Astrocyte (in vitro differentiated cells and primary cell): Measurements from ENCODE around the gene NEDD9. TPM values are rescaled to one million over a fixed set of nuclear protein-coding genes. Genes with fewer than 3 reads are reported as not detected.

Source experiments
- DNase-seq: peaks from one replicate; pipeline ENCODE4 v3.0.0-alpha.2; 2010; ENCODE audit warnings: low read depth
- FAIRE-seq: peaks from 2 replicates; lab custom pipeline; 2011; peaks lifted over from hg19 to GRCh38; lab: Jason Lieb, UNC
- H2AFZ ChIP-seq: 2 replicates; pipeline ENCODE4 v1.6.0; 2012; ENCODE audit warnings: low read depth, low read length, inconsistent platforms
- H3K27ac ChIP-seq: 2 replicates; pipeline ENCODE4 v1.5.1; 2011; ENCODE audit warnings: low read depth, low read length, inconsistent platforms
- H3K27me3 ChIP-seq: 2 replicates; pipeline ENCODE4 v1.6.0; 2011; ENCODE audit warnings: low read length, inconsistent platforms; ENCODE audit not compliant: insufficient read depth
- H3K36me3 ChIP-seq: 2 replicates; pipeline ENCODE4 v1.5.1; 2011; ENCODE audit warnings: low read length, inconsistent platforms; ENCODE audit not compliant: insufficient read depth
- H3K4me1 ChIP-seq: 2 replicates; pipeline ENCODE4 v1.5.1; 2011; ENCODE audit warnings: low read length, inconsistent platforms; ENCODE audit not compliant: insufficient read depth
- H3K4me2 ChIP-seq: 2 replicates; pipeline ENCODE4 v1.6.0; 2012; ENCODE audit warnings: low read length, inconsistent platforms
- H3K4me3 ChIP-seq: 2 replicates; pipeline ENCODE4 v1.5.1; 2011; ENCODE audit warnings: low read depth, mild to moderate bottlenecking, low read length, inconsistent platforms; ENCODE audit not compliant: insufficient read depth
- H3K79me2 ChIP-seq: 2 replicates; pipeline ENCODE4 v1.6.0; 2012; ENCODE audit warnings: mild to moderate bottlenecking, low read length, inconsistent platforms; ENCODE audit not compliant: insufficient read depth
- H3K9ac ChIP-seq: 2 replicates; pipeline ENCODE4 v1.6.0; 2012; ENCODE audit warnings: mild to moderate bottlenecking, low read length, inconsistent platforms
- H3K9me3 ChIP-seq: 2 replicates; pipeline ENCODE4 v1.5.1; 2012; ENCODE audit warnings: low read depth, mild to moderate bottlenecking, low read length, inconsistent platforms; ENCODE audit not compliant: insufficient read depth
- H4K20me1 ChIP-seq: 2 replicates; pipeline ENCODE4 v1.6.0; 2012; ENCODE audit warnings: low read length, inconsistent platforms; ENCODE audit not compliant: insufficient read depth
- H3K27ac Mint-ChIP-seq: one replicate; pipeline ENCODE4 v1.8.0; 2021; ENCODE audit warnings: mild to moderate bottlenecking, mixed read lengths; ENCODE audit not compliant: unreplicated experiment
- H3K27me3 Mint-ChIP-seq: one replicate; pipeline ENCODE4 v1.8.0; 2021; ENCODE audit warnings: low read depth, mixed read lengths; ENCODE audit not compliant: unreplicated experiment
- H3K36me3 Mint-ChIP-seq: one replicate; pipeline ENCODE4 v1.8.0; 2021; ENCODE audit warnings: low read depth, mixed read lengths; ENCODE audit not compliant: unreplicated experiment
- H3K4me1 Mint-ChIP-seq: one replicate; pipeline ENCODE4 v1.8.0; 2021; ENCODE audit warnings: low read depth, mixed read lengths; ENCODE audit not compliant: unreplicated experiment
- H3K4me3 Mint-ChIP-seq: one replicate; pipeline ENCODE4 v1.8.0; 2021; ENCODE audit warnings: mild to moderate bottlenecking, moderate library complexity, mixed read lengths; ENCODE audit not compliant: unreplicated experiment
- H3K9me3 Mint-ChIP-seq: one replicate; pipeline ENCODE4 v1.8.0; 2021; ENCODE audit warnings: mild to moderate bottlenecking, mixed read lengths; ENCODE audit not compliant: unreplicated experiment
- CTCF ChIP-seq: IDR thresholded peaks from 2 replicates; pipeline ENCODE4 v1.5.1; 2011; ENCODE audit warnings: low read depth, mild to moderate bottlenecking, inconsistent platforms, low read length, moderate library complexity; ENCODE audit not compliant: insufficient read depth
- EZH2 ChIP-seq: IDR thresholded peaks from 2 replicates; pipeline ENCODE4 v1.6.1; 2012; ENCODE audit warnings: mild to moderate bottlenecking, low read length, inconsistent platforms; ENCODE audit not compliant: insufficient read depth
- total RNA-seq: library from RNA; stranded (reverse); gene quantifications from 2 replicates; pipeline ENCODE4 v1.2.1, GENCODE V29; 2021

NEDD9 gene
- total RNA-seq, 1 donor from 2014 or later: 39.6 TPM

GRCh38 chr6:11262242-11262641 is 29.8 kb upstream of the NEDD9 start:
- Histone ChIP-seq H3K27ac (no peak overlapping the region), H3K27me3 (no peaks in the 10 kb centered on the region), H3K4me2 (no peak overlapping the region), H3K79me2 (no peaks in the 10 kb centered on the region), H3K9ac (no peak overlapping the region), H3K9me3 (no peaks in the 10 kb centered on the region), H4K20me1 (no peaks in the 10 kb centered on the region), H3K4me1 (peaks cover 23% of the 10 kb centered on the region), H3K4me3 (no peak overlapping the region), H3K36me3 (no peaks in the 10 kb centered on the region), H2AFZ (no peak overlapping the region)
- no peak for FAIRE-seq
- peaks cover 22% of the 10 kb centered on the region for H3K4me1 Mint-ChIP-seq
- TF ChIP-seq CTCF (no peak), EZH2 (no peak)
- no peak overlapping the region for H3K4me3 Mint-ChIP-seq
- peak overlapping the region; percentile 48 for H3K27ac Mint-ChIP-seq
- H3K9me3 Mint-ChIP-seq: no peaks in the 10 kb centered on the region
- no peak for DNase-seq
- no peaks in the 10 kb centered on the region for H3K36me3 Mint-ChIP-seq
- H3K27me3 Mint-ChIP-seq: no peaks in the 10 kb centered on the region

GRCh38 chr6:11260249-11261038 is 28.0 kb upstream of the NEDD9 start:
- H3K36me3 ChIP-seq: no peaks in the 10 kb centered on the region
- no peaks in the 10 kb centered on the region for H3K79me2 ChIP-seq
- DNase-seq: no peak
- Mint-ChIP-seq H3K27ac (no peak overlapping the region), H3K4me1 (peaks cover 22% of the 10 kb centered on the region), H3K36me3 (no peaks in the 10 kb centered on the region), H3K4me3 (no peak overlapping the region), H3K9me3 (no peaks in the 10 kb centered on the region), H3K27me3 (no peaks in the 10 kb centered on the region)
- no peaks in the 10 kb centered on the region for H3K27me3 ChIP-seq
- no peak overlapping the region for H3K4me2 ChIP-seq
- TF ChIP-seq CTCF (no peak), EZH2 (no peak)
- no peak overlapping the region for H2AFZ ChIP-seq
- FAIRE-seq: no peak
- no peak overlapping the region for H3K4me3 ChIP-seq
- no peak overlapping the region for H3K27ac ChIP-seq
- H4K20me1 ChIP-seq: no peaks in the 10 kb centered on the region
- no peaks in the 10 kb centered on the region for H3K9me3 ChIP-seq
- peaks cover 23% of the 10 kb centered on the region for H3K4me1 ChIP-seq
- no peak overlapping the region for H3K9ac ChIP-seq
